Raji (cell line): ENCODE measurements around the gene LARP7.

ENCODE experiments used
- POLR2A ChIP-seq: IDR thresholded peaks from 2 replicates; pipeline ENCODE4 v1.6.1; 2011; ENCODE audit warnings: low read depth, low read length, control low read depth; ENCODE audit not compliant: insufficient read depth

The LARP7 gene

GRCh38 chr4:112704322-112704721 is 67.4 kb downstream of the LARP7 start:
- no peak for TF ChIP-seq POLR2A

- no peak for TF ChIP-seq POLR2A
These were observed 68.3 kb downstream of the LARP7 start for GRCh38 chr4:112704991-112705845.

- TF ChIP-seq POLR2A, result no peak
These were observed 69.9 kb downstream of the LARP7 start for GRCh38 chr4:112706840-112707207.
